Activated T-helper 17 cell treated with anti-CD3 and anti-CD28 coated beads, Interleukin-2, amount 50 U/mL, for 72 hours (primary cell): Measurements from ENCODE around the gene ZNF41. TPM values are rescaled to one million over a fixed set of nuclear protein-coding genes. Genes with fewer than 3 reads are reported as not detected.

Experiments
- ATAC-seq: fragments of 150-1000 bp; cut with Tn5 transposase; replicated peaks from 2 replicates; pipeline ENCODE4 v1.10.0; 2021; ENCODE audit warnings: mild to moderate bottlenecking, moderate library complexity
- H3K27ac Mint-ChIP-seq: one replicate; pipeline ENCODE4 v1.8.0; 2022; ENCODE audit warnings: mixed read lengths
- H3K27me3 Mint-ChIP-seq: one replicate; pipeline ENCODE4 v1.8.0; 2022; ENCODE audit warnings: mixed read lengths
- H3K36me3 Mint-ChIP-seq: one replicate; pipeline ENCODE4 v1.8.0; 2022; ENCODE audit warnings: low read depth, mild to moderate bottlenecking, mixed read lengths
- H3K4me1 Mint-ChIP-seq: one replicate; pipeline ENCODE4 v1.8.0; 2022; ENCODE audit warnings: mixed read lengths
- H3K4me3 Mint-ChIP-seq: one replicate; pipeline ENCODE4 v1.8.0; 2022; ENCODE audit warnings: mild to moderate bottlenecking, mixed read lengths
- H3K9me3 Mint-ChIP-seq: one replicate; pipeline ENCODE4 v1.8.0; 2022; ENCODE audit warnings: mixed read lengths
- total RNA-seq, 2 donors: library from RNA; stranded (reverse); gene quantifications; one replicate each; pipeline ENCODE4 v1.2.3, GENCODE V29; 2022

The ZNF41 gene
- total RNA-seq, 2 donors from 2014 or later = 10.5 to 12.2 TPM

DNA sequence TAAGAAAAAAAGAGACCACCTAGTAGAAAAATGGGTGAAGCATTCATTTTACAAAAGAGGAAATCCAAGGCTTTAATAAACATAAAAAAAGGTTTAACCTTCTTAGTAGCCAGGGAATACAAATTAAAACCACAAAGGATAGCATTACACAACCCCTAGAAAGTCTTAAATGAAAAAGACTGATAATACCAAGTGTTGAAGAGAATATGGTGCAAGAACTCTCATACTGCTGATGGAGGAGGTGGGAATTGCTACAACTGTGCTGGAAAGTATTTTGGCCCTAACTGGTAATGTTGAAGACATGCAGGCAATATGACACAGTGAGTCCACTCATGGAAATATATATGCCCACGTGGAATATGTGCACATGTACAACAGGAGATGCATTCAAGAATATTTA lies 22.5 kb downstream of the ZNF41 start:
- peaks cover 11% of the 10 kb centered on the region for H3K4me1 Mint-ChIP-seq
- peaks cover 5% of the 10 kb centered on the region for H3K9me3 Mint-ChIP-seq
- no peak for ATAC-seq
- H3K36me3 Mint-ChIP-seq = peaks cover 62% of the 10 kb centered on the region
- no peak overlapping the region for H3K4me3 Mint-ChIP-seq
- no peaks in the 10 kb centered on the region for H3K27me3 Mint-ChIP-seq
- no peak overlapping the region for H3K27ac Mint-ChIP-seq

DNA sequence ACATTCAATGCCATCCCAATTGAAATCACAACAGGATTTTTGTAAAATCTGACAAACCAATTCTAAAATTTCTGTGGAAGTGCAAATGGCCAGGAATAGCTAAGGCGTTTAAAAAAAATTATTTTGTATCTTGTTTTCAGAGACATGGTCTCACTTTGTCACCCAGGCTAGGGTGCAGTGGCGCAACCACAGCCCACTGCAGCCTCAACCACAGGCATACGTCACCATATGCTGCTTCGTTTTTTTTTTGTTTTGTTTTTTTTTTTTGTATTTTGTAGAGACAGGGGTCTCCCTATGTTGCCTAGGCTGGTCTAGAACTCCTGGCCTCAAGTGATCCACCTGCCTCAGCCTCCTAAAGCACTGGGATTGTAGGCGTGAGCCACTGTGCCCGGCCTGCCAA lies 24.5 kb downstream of the ZNF41 start:
- Mint-ChIP-seq H3K4me1 (peaks cover 5% of the 10 kb centered on the region), H3K4me3 (no peak overlapping the region), H3K36me3 (peaks cover 67% of the 10 kb centered on the region), H3K9me3 (no peaks in the 10 kb centered on the region), H3K27ac (no peak overlapping the region), H3K27me3 (no peaks in the 10 kb centered on the region)
- ATAC-seq = no peak

DNA sequence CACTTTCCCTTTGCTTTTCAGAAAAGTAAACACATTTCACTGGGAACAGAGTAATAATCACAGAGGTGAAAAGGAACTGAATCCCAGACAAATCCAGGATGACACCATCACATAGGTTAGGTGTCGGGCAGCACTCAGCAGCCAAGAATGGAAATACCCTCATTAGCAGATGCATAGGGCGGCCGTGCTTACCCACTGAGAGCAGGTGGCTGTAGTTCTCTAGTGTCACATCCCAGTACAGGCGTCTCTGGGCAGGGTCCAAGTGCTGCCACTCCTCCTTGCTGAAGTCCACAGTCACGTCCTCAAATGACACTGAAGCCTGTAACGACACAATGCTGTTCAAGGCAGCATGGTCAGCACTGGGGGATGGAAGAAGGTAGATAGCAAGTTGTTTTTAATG lies 26.9 kb downstream of the ZNF41 start:
- no peak overlapping the region for H3K27ac Mint-ChIP-seq
- H3K4me3 Mint-ChIP-seq = no peak overlapping the region
- H3K27me3 Mint-ChIP-seq = no peaks in the 10 kb centered on the region
- no peaks in the 10 kb centered on the region for H3K9me3 Mint-ChIP-seq
- ATAC-seq = no peak
- peaks cover 81% of the 10 kb centered on the region for H3K36me3 Mint-ChIP-seq
- H3K4me1 Mint-ChIP-seq = no peaks in the 10 kb centered on the region

DNA sequence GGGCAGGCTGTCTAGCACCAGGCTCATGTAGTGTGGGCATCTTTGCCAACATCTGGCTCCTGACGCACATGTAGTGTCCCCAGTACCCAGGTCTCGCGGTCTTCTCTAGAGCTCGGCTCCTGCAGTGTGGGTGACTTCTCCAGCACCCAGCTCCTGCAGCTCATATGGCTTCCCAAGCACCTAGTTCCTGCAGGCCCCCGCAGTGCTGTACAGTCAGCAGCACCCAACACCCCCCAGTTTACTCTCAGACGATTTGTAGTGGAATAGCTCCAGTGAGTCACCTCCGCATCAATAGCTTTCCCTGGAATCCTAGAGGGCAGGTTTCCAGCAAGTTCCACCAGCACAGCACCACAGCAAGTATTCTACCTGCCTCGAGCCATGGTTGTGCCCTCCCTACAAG lies 30.9 kb downstream of the ZNF41 start:
- Mint-ChIP-seq H3K4me3 (no peak overlapping the region), H3K27me3 (no peaks in the 10 kb centered on the region), H3K4me1 (no peaks in the 10 kb centered on the region), H3K27ac (no peak overlapping the region), H3K9me3 (peaks cover 3% of the 10 kb centered on the region), H3K36me3 (peaks cover 97% of the 10 kb centered on the region)
- no peak for ATAC-seq

DNA sequence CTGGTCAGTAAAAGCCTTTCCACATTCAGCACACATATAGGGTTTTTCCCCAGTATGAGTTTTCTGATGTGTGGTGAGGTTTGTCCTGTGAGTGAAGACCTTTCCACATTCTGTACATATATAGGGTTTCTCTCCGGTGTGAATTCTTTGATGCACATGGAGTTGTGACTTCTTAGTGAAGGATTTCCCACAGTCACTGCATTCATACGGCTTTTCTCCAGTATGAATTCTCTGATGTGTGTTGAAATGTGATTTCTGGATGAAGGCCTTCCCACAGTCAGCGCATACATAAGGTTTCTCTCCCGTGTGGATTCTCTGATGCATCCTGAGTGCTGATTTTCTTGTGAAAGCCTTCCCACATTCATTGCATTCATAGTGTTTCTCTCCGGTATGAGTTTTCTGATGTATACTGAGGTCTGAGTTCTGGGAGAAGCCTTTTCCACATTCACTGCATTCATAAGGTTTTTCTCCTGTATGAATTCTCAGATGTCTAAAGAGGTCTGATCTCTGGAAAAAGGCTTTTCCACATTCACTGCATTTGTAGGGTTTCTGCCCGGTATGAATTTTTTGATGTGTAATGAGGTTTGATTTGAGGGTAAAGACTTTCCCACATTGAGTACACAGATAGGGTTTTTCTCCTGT lies 34.7 kb downstream of the ZNF41 start:
- H3K4me3 Mint-ChIP-seq = no peak overlapping the region
- ATAC-seq = no peak
- no peak overlapping the region for H3K27ac Mint-ChIP-seq
- H3K9me3 Mint-ChIP-seq = peaks cover 7% of the 10 kb centered on the region
- H3K4me1 Mint-ChIP-seq = no peaks in the 10 kb centered on the region
- peaks cover 62% of the 10 kb centered on the region for H3K36me3 Mint-ChIP-seq
- no peaks in the 10 kb centered on the region for H3K27me3 Mint-ChIP-seq

DNA sequence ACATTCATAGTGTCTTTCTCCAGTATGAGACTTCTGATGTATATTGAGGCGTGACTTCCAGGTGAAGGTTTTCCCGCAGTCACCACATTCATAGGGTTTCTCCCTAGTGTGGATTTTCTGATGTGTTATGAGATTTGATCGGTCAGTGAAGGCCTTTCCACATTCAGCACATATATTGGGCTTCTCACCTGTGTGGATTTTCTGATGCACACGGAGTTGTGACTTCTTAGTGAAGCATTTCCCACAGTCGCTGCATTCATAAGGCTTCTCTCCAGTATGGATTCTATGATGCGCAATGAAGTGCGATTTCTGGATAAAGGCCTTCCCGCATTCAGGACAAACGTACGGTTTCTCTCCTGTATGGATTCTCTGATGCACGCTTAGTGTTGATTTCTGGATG lies 35.4 kb downstream of the ZNF41 start:
- peaks cover 55% of the 10 kb centered on the region for H3K36me3 Mint-ChIP-seq

GRCh38 chrX:47446971-47447370 lies 36.1 kb downstream of the ZNF41 start:
- H3K27ac Mint-ChIP-seq = no peak overlapping the region
- H3K36me3 Mint-ChIP-seq = peaks cover 49% of the 10 kb centered on the region
- ATAC-seq = no peak
- peaks cover 7% of the 10 kb centered on the region for H3K9me3 Mint-ChIP-seq
- H3K27me3 Mint-ChIP-seq = no peaks in the 10 kb centered on the region
- no peaks in the 10 kb centered on the region for H3K4me1 Mint-ChIP-seq
- H3K4me3 Mint-ChIP-seq = no peak overlapping the region

More for the DNA sequence above, 35.4 kb downstream of the ZNF41 start:
- Mint-ChIP-seq H3K4me1 (no peaks in the 10 kb centered on the region), H3K4me3 (no peak overlapping the region), H3K27me3 (no peaks in the 10 kb centered on the region), H3K27ac (no peak overlapping the region), H3K9me3 (peaks cover 7% of the 10 kb centered on the region)
- no peak for ATAC-seq

- H3K27me3 Mint-ChIP-seq = no peaks in the 10 kb centered on the region
- no peaks in the 10 kb centered on the region for H3K4me1 Mint-ChIP-seq
- no peak overlapping the region for H3K27ac Mint-ChIP-seq
- no peak for ATAC-seq
- H3K4me3 Mint-ChIP-seq = no peak overlapping the region
- peaks cover 44% of the 10 kb centered on the region for H3K36me3 Mint-ChIP-seq
- H3K9me3 Mint-ChIP-seq = peaks cover 7% of the 10 kb centered on the region
Measured at GRCh38 chrX:47446431-47446830, 36.6 kb downstream of the ZNF41 start.

DNA sequence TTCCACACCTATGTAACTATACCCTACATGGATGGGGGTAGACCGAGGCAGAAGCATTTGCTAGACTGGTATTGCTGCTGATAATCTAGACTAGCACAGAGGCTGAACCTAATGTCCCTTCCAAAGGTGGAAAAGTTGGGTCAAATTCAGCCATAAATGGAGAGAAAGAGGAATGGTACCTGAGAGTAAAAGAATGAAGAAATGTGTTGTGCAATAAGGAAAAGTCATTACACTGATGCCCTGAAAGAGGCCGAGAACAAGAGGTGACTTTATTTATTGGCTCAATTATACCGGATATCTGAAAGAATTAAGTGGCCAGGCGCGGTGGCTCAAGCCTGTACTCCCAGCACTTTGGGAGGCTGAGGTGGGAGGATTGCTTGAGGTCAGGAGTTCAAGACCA lies 52.1 kb downstream of the ZNF41 start:
- Mint-ChIP-seq H3K27ac (no peak overlapping the region), H3K27me3 (no peaks in the 10 kb centered on the region), H3K4me3 (no peak overlapping the region), H3K4me1 (no peaks in the 10 kb centered on the region), H3K9me3 (no peaks in the 10 kb centered on the region), H3K36me3 (no peaks in the 10 kb centered on the region)
- ATAC-seq = no peak

DNA sequence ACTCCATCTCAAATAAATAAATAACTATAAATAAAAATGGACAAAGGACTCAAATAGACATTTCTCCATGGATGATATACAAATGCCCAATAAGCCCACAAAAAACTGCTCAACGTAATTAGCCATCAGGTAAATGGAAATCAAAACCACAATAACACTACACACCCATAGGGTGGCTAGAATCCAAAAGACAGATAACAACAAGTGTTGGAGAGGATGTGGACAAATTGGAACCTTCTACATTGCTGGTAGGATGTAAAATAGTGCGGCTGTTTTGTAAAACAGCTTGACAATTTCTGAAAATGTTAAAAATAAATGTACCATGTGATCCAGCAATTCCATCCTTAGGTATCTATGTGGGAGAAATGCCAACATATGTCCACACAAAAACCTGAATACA lies 60.6 kb downstream of the ZNF41 start:
- ATAC-seq = no peak
- H3K4me3 Mint-ChIP-seq = no peak overlapping the region
- H3K4me1 Mint-ChIP-seq = no peaks in the 10 kb centered on the region
- peaks cover 8% of the 10 kb centered on the region for H3K9me3 Mint-ChIP-seq
- H3K36me3 Mint-ChIP-seq = no peaks in the 10 kb centered on the region
- no peak overlapping the region for H3K27ac Mint-ChIP-seq
- no peaks in the 10 kb centered on the region for H3K27me3 Mint-ChIP-seq

DNA sequence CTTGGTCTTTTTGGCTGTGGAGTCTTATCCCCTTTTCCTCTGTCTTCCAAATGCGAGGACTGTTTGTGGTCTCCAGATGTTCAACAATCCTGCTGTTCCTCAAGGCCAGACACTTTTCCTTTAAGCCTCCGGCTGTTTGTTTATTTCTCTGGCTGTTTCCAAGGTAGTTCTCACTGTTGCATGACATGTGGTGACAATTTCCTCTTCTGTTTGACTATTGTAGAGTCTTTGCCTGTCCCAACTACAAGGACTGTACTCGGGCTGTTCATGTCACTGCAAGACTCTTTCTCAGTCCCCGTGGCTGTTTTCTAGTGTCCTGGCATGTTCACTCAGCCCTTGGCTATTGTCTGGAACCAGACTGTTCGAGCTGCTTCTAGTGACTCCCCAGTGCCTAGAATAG lies 62.1 kb downstream of the ZNF41 start:
- Mint-ChIP-seq H3K9me3 (peaks cover 8% of the 10 kb centered on the region), H3K27ac (no peak overlapping the region), H3K27me3 (no peaks in the 10 kb centered on the region), H3K4me3 (no peak overlapping the region), H3K36me3 (no peaks in the 10 kb centered on the region), H3K4me1 (no peaks in the 10 kb centered on the region)
- ATAC-seq = no peak

DNA sequence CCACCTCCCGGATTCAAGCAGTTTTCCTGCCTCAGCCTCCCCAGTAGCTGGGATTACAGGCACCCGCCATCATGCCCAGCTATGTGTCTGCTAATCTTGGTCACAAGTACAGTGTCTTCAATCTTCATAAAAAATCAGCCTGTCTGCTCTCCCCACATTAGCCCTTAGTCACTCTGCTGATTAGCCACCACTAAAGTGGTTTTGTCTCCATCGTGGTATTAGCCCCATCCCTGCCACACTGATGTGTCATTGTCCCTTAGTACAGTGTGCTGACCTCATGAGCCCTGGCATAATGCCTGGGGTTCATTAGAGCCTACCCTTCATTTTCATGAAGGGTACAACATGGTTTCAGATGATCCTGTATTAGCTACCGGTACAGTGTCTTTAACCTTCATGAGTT lies 62.8 kb downstream of the ZNF41 start:
- no peaks in the 10 kb centered on the region for H3K27me3 Mint-ChIP-seq
- no peak overlapping the region for H3K4me3 Mint-ChIP-seq
- no peaks in the 10 kb centered on the region for H3K36me3 Mint-ChIP-seq
- no peak for ATAC-seq
- peaks cover 8% of the 10 kb centered on the region for H3K9me3 Mint-ChIP-seq
- H3K4me1 Mint-ChIP-seq = no peaks in the 10 kb centered on the region
- no peak overlapping the region for H3K27ac Mint-ChIP-seq

DNA sequence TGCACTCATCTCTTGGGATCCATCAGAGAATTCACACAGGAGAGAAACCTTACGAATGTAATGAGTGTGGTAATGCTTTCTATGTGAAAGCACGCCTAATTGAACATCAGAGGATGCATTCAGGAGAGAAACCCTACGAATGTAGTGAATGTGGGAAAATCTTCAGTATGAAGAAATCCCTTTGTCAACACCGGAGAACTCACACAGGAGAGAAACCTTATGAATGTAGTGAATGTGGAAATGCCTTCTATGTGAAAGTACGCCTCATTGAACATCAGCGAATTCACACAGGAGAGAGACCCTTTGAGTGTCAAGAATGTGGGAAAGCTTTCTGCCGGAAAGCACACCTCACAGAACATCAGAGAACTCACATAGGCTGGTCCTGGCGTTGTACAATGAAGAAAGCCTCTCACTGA lies 69.8 kb downstream of the ZNF41 start:
- no peak for ATAC-seq
- H3K36me3 Mint-ChIP-seq = peaks cover 24% of the 10 kb centered on the region
- no peak overlapping the region for H3K27ac Mint-ChIP-seq
- H3K27me3 Mint-ChIP-seq = no peaks in the 10 kb centered on the region
- no peaks in the 10 kb centered on the region for H3K4me1 Mint-ChIP-seq
- H3K4me3 Mint-ChIP-seq = no peak overlapping the region
- H3K9me3 Mint-ChIP-seq = peaks cover 3% of the 10 kb centered on the region
